ENCODE measurements around the gene PLB1.
"Not testable (repeated sequence)": the region's sequence is repeated elsewhere in the genome, so short reads cannot be mapped to it uniquely, and the experiment has no call there.

PLB1 gene

GRCh38 chr2:28469947-28470535, 25.8 kb upstream of the PLB1 start:
- no peak for TF ChIP-seq CTCF (IDR thresholded peaks at IDR 0.05; ENCODE audit: insufficient read depth, low read depth, low read length, missing control alignments)
- no peak overlapping the region for H3K4me3 ChIP-seq (ENCODE audit: low read depth, low read length)
- no peak for DNase-seq (ENCODE audit: low read depth)

GRCh38 chr2:28470759-28471158, 25.1 kb upstream of the PLB1 start:
- no peak for TF ChIP-seq CTCF (IDR thresholded peaks at IDR 0.05; ENCODE audit: insufficient read depth, low read depth, low read length, missing control alignments)
- no peak overlapping the region for H3K4me3 ChIP-seq (ENCODE audit: low read depth, low read length)
- DNase-seq (ENCODE audit: low read depth), result no peak

GRCh38 chr2:28471214-28471613, 24.6 kb upstream of the PLB1 start:
- no peak for TF ChIP-seq CTCF (IDR thresholded peaks at IDR 0.05; ENCODE audit: insufficient read depth, low read depth, low read length, missing control alignments)
- DNase-seq (ENCODE audit: low read depth), result no peak
- no peak overlapping the region for H3K4me3 ChIP-seq (ENCODE audit: low read depth, low read length)

- no peak overlapping the region for H3K4me3 ChIP-seq (ENCODE audit: low read depth, low read length)
- DNase-seq (ENCODE audit: low read depth), result no peak
- no peak for TF ChIP-seq CTCF (IDR thresholded peaks at IDR 0.05; ENCODE audit: insufficient read depth, low read depth, low read length, missing control alignments)
Observed at GRCh38 chr2:28471701-28472236, 24.1 kb upstream of the PLB1 start.

- not testable (repeated sequence) for DNase-seq (ENCODE audit: low read depth); H3K4me3 ChIP-seq (ENCODE audit: low read depth, low read length)
Observed at GRCh38 chr2:28472641-28473040, 23.2 kb upstream of the PLB1 start.

- no peak for TF ChIP-seq CTCF (IDR thresholded peaks at IDR 0.05; ENCODE audit: insufficient read depth, low read depth, low read length, missing control alignments)
- DNase-seq (ENCODE audit: low read depth), result no peak
Observed at GRCh38 chr2:28475088-28475595, 20.7 kb upstream of the PLB1 start.

GRCh38 chr2:28477087-28477486, 18.8 kb upstream of the PLB1 start:
- DNase-seq (ENCODE audit: low read depth), result peak; percentile 45
- H3K4me3 ChIP-seq (ENCODE audit: low read depth, low read length), result no peak overlapping the region
- TF ChIP-seq CTCF (IDR thresholded peaks at IDR 0.05; ENCODE audit: insufficient read depth, low read depth, low read length, missing control alignments), result no peak

More at GRCh38 chr2:28475088-28475595, 20.7 kb upstream of the PLB1 start:
- no peak overlapping the region for H3K4me3 ChIP-seq (ENCODE audit: low read depth, low read length)
